Gastrocnemius medialis (tissue), 4 donors: ENCODE measurements around the gene NTNG1.

Source experiments
- POLR2A ChIP-seq, 2 donors: fragments of 450-650 bp; IDR thresholded peaks; one replicate each; pipeline ENCODE4 v1.6.1; 2017; ENCODE audit warnings: antibody characterized with exemption in 2 of 2, mild to moderate bottlenecking in 2 of 2, moderate library complexity in 2 of 2
- TF ChIP-seq, protein P1 (sequence below), 5 experiments: fragments of 450-650 bp in 3 of 5; fragments of 200-600 bp in 2 of 5; sonication (generic) in 2 of 5; IDR thresholded peaks in 4 of 5; conservative IDR thresholded peaks in 1 of 5; 1 replicate in 4 of 5; 2 replicates in 1 of 5; pipeline ENCODE4 v1.5.1; 2016 to 2019; ENCODE audit warnings: antibody characterized with exemption in 5 of 5, mild to moderate bottlenecking in 3 of 5, moderate library complexity in 3 of 5

DNA sequence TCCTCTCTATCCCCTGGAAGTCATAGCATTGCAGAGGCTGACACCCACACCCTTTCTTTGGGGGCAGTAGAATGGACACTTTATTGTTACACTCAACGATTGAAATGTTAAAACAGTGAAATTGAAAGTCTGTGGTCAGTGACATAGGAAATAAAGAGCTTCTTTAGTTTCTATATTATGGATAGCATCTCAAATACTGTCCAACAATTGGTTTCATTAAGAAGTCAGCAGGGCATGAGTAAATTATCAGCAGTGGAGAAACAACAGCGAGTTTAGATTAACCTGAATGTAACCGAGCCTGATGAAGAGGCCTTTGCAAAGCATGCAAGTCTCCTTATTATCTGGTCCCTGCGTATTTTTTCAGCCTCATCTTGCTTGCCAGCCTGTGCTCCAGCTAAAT is 350.7 kb downstream of the NTNG1 start:
- TF ChIP-seq, protein P1, sequence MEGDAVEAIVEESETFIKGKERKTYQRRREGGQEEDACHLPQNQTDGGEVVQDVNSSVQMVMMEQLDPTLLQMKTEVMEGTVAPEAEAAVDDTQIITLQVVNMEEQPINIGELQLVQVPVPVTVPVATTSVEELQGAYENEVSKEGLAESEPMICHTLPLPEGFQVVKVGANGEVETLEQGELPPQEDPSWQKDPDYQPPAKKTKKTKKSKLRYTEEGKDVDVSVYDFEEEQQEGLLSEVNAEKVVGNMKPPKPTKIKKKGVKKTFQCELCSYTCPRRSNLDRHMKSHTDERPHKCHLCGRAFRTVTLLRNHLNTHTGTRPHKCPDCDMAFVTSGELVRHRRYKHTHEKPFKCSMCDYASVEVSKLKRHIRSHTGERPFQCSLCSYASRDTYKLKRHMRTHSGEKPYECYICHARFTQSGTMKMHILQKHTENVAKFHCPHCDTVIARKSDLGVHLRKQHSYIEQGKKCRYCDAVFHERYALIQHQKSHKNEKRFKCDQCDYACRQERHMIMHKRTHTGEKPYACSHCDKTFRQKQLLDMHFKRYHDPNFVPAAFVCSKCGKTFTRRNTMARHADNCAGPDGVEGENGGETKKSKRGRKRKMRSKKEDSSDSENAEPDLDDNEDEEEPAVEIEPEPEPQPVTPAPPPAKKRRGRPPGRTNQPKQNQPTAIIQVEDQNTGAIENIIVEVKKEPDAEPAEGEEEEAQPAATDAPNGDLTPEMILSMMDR (IDR thresholded peaks at IDR 0.05 in 4 of 5, conservative IDR thresholded peaks at IDR 0.05 in 1 of 5): no peak
- no peak for TF ChIP-seq POLR2A (IDR thresholded peaks at IDR 0.05)
